Activated T-helper 1 cell treated with anti-CD3 and anti-CD28 coated beads, Interleukin-2, amount 50 U/mL, for 16 hours (primary cell): ENCODE results near the gene CEP295NL.
"Not testable (repeated sequence)": the region's sequence is repeated elsewhere in the genome, so short reads cannot be mapped to it uniquely, and the experiment has no call there.

ENCODE experiments used
- DNase-seq, 2 donors: peaks; one replicate each; pipeline ENCODE4 v3.0.0-alpha.2; 2020; ENCODE audit warnings: low read depth in 1 of 2, low spot score in 1 of 2

The CEP295NL gene

DNA sequence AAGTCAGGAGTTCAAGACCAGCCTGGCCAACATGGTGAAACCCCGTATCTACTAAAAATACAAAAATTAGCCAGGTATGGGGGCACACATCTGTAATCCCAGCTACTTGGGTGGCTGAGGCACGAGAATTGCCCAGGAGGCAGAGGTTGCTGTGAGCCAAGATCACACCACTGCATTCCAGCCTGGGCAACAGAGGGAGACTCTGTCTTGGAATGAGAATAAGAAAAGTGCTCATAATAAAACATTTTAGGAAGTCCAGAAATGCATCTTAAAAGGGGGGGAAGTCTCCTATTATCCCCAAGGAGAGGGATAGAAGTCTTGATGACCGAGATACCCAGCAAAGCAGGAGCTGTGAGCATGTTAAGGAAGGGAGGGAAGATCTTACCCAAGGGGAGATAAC, 36.0 kb downstream of the CEP295NL start:
- not testable (repeated sequence) for DNase-seq

DNA sequence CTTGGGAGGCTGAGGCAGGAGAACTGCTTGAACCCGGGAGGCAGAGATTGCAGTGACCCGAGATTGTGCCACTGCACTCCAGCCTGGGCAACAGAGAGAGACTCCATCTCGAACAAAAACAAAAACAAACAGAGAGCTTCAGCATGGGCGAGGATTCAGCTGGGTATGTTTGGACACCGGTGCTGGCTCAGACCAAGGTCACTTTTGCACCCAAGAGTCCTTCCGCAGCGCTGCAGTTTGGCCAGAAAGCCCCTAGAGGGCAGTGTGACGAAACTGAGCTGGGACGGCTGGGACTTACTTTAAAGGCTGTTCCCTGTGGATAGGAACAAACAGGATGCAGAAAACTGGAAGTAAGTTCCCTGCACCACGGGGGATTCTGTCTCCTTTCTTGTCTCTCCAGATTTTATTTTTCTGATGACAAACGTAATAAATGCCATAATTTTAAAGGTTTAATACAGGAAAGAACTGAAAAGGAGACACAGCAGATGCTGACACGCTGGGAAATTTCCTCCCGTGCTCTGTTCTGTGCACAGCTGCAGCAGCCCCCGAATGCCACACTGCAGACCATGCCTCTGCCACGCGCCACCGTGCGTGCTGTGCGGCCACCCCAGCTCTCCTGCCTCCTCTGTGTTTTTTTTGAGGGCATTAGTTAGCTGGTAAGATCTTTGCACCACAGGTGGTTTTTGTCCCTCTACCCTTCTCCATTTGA, 37.2 kb downstream of the CEP295NL start:
- DNase-seq = peak; percentile 44 to 51

GRCh38 chr17:78864117-78864516, 38.9 kb downstream of the CEP295NL start:
- DNase-seq = no peak

DNA sequence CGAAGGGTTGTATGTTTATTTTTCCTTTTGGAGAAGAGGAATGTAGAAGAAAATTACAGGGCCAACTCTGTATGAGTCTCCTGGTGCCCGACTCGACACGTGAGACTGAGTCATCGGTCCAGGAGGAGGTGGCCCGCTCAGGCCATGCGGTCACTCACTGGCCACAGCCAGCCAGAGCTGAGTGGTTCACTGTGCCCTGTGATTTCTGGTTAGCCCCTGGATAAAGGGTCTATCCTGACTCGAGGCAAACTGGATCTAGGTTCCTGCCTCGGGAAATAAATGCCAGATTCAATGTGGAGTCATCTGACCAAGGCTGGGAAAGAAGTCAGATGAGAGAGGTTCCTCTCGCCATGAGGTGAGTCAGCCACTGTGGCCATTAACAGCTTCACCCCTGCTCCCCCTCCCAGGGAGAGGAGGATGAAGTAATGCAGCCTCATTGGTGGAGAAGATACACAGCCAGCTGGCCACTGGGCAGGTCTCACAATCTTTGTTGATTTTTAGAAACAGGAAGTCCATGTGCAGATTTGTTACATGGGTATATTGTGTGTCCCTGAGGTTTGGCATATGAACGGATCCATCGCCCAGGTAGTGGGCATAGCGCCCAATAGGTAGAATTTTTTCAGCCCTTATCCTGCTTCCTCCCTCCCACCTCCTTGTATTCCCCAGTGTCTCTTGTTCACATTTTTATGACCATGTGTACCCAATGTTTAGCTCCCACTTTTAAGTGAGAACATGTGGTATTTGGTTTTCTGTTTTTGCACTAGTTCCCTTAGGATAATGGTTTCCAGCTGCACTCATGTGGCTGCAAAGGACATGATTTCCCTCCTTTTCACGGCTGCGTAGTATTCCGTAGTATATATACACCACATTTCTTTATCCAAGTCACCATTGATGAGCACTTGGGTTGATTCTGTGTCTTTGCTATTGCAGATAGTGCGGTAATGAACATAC, 40.7 kb downstream of the CEP295NL start:
- DNase-seq = no peak

DNA sequence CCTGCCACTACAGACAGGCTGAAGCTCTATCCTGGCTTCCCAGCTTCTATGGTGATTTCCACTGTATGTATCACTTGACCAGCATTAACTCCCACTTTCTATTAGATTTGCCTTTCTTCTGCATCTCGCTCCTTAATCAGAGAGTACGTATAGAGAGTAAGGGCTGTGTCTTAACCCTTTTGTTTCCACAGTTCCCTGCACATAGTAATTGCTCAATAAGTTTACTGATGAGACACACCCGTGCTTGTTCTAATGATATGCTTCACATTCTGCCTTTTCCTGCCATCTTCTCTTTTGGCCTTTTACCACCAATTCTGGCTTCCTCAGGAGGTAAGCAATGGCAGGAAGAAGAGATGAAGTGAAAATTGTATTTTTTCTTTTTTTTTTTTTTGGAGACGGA, 41.8 kb downstream of the CEP295NL start:
- DNase-seq = no peak

DNA sequence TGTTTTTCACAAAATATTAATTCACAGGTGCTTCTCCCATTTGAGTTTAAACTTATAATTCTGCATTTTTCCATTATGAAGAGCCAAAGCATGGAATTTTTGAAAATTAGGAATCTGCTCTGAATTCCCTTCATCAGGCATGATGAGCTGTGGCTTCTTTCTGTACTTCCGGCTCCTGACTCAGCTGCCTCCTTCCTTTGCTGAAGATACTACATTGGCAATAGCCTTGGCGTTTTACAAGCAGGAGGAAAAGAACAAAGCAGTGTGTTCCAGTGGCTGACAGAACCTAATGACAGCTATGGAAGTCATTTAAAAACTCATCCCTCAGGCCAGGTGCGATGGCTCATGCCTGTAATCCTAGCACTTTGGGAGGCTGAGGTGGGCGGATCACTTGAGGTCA, 44.0 kb downstream of the CEP295NL start:
- DNase-seq = no peak

DNA sequence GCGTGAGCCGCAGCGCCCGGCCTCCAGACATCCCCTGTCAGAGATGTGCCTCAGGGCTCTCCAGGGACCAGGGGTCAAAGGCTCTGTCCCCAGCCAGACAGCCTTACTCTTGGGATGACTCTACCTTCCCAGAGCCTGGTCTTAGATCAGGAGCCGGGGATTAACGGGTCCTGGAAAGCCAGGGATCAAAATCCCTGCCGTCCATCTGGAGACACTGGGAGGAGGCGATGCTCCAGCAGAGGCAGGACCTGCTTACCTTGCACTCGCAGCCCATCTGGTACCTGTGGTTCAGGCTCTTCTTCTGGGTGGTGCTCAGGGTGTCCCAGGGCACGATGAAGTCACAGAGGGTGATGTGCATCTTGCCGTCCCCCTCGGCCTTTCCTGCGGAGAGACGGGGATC, 45.7 kb downstream of the CEP295NL start:
- DNase-seq = no peak

DNA sequence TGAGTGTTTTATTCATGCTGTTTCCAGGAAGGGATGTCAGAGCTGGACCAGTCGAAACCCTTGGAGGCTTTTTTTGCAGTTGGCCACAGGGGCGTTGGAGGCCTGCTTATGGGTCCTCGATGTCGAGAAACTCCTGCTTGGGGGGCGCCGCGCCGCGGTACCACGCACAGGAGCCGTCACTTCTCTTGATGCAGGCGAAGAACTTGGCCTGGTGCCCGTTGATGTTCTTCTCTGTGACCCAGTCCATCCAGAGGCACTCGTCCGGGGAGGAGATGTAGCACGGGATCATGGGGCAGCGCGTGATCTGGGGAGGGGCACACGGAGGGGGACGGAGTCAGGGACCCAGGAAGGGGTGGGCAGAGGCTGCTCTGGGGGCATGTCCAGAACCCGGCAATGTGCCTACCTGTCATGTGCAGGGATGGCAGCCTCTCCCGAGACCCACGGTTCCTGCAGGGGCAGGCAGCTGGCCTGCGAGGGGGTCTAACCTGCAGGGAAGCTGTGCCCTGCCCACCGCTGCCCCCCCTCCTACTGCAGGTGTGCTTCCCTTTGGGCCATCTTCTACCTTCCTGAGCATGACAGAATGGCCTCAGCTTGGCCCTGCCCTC, 47.3 kb downstream of the CEP295NL start:
- DNase-seq = no peak

- no peak for DNase-seq
These were observed 48.5 kb downstream of the CEP295NL start for GRCh38 chr17:78854508-78854907.

DNA sequence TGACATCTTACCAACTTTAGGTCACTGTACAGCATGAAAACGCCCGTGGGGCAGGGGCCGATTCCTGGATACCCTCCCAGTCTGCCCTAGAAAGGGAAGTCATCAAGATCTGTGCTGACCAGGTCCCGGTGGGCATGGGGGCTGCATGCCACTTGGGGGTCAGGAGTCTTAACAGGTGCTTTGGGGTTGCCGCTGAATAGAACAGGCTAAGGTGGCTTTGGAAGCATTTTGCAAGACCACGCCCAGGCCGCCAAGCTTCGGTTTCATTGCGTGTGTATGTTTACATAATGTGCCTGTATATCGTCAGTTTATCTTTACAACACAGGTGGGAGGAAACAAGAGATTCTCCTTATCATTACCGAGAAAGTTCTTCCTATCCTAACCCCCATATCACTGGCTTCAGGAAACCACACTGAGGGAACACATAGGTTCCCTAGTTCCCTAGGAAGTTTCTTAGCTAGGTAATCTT, 49.0 kb downstream of the CEP295NL start:
- DNase-seq = no peak

DNA sequence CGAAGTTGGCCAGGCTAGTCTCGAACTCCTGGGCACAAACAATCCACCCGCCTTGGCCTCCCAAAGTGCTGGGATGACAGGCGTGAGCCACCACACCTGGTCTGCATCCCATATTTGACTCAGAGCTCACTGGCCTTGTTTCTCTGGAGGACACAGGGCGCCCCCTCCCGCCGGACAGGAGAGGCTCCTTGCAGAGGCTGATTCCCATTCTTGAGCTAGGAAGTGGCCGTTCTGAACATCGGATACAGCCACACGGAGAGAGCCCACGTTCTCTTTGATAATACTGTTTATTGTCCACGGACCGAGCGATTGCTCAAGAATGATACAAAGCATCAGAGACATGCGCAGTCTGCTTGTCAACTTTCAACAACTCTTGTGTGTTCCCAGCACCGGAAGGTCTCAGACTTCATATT, 50.3 kb downstream of the CEP295NL start:
- DNase-seq = no peak

GRCh38 chr17:78849026-78849425, 54.0 kb downstream of the CEP295NL start:
- no peak for DNase-seq

DNA sequence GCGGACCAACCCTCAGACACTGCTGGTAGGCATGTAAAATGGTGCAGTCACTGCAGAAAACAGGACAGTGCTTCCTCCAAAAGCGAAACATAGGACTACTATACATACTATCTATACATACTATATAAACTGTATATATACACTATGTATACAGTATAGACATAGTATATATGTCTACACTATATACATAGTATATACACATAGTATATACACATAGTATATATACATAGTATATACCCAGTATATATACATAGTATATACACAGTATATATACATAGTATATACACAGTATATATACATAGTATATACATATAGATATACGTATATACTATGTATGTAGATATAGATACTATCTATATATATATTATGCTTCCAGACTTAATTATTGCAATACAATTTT, 55.9 kb downstream of the CEP295NL start:
- no peak for DNase-seq

DNA sequence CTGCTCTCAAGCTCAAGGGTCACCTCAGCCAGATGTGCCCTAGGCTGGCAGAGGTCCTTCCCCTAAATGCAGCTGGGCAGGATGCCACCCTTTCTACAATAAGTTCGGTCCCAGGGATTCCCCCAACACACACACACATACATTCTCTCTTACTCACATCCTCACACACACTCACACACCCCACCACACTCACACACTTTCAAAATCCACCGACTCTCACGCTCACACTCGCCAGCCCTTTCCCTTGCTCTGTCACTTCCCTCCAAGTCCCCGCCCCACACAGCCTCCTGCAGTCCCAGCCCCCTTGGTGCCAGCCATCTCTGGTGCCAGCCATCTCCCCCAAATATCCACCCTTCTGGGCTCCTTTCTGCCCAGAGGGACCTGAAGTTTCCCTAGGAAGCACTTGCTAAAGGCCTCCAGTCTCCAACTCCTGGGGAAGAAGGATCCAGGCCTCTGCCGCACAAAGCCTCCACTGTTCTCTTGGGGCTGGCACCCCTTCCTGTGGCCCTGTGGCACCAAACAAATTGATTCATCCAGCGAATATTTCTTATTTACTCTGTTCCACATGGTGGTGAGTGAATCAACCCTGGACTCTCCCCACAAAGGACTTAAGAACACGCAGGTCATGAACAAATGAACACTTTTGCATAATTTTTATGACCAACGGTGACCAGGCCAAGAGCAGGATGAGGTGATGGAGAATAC, 58.5 kb downstream of the CEP295NL start:
- no peak for DNase-seq

GRCh38 chr17:78842881-78843565, 60.0 kb downstream of the CEP295NL start:
- peak; percentile 35 to 36 for DNase-seq

- peak; percentile 100 for DNase-seq
These were observed 62.0 kb downstream of the CEP295NL start, which contains the start of gene USP36 for GRCh38 chr17:78840780-78841611. Gene USP36, minus strand, starts transcription at chr17:78840814. Its CDS starts 4,451 bp downstream, at chr17:78836363.
